Measurements from ENCODE around the gene MSH5. TPM values are rescaled to one million over a fixed set of nuclear protein-coding genes. Genes with fewer than 3 reads are reported as not detected.

MSH5 gene
- total and polyA plus RNA-seq, 9 of the 15 experiments (the other 6 are each of a cell fraction or from before 2014, with no cell fraction given) = 12.5 to 104 (median 46.6) TPM

GRCh38 chr6:31729515-31729978 is 10.3 kb upstream of the MSH5 start (continued):
- TF ChIP-seq NKRF (IDR thresholded peaks at IDR 0.05; ENCODE audit: borderline replicate concordance) = peak; percentile 97
- TF ChIP-seq SAP30 (IDR thresholded peaks at IDR 0.05; ENCODE audit: borderline replicate concordance, insufficient read depth, low read depth, low read length, poor library complexity, severe bottlenecking) = peak; percentile 93
- TF ChIP-seq SLC30A9 (CRISPR knock-in tag; IDR thresholded peaks at IDR 0.05) = 0 out of 2 replicates have a peak, but pooled peaks have one; percentile 16
- TF ChIP-seq PTBP1 (IDR thresholded peaks at IDR 0.05; ENCODE audit: low read depth, low read length) = peak; percentile 20; the same call in 1 of the 2 replicates
- TF ChIP-seq FOXJ2 (tag; IDR thresholded peaks at IDR 0.05) = peak; percentile 49; the same call in 1 of the 2 replicates
- TF ChIP-seq HNRNPL (IDR thresholded peaks at IDR 0.05; ENCODE audit: low read depth, low read length) = no peak
- TF ChIP-seq ZBTB9 (CRISPR knock-in tag; IDR thresholded peaks at IDR 0.05) = no peak
- TF ChIP-seq KAT8 (IDR thresholded peaks at IDR 0.05; ENCODE audit: low read depth) = no peak
- 0 out of 2 replicates have a peak, but pooled peaks have one; percentile 17 for TF ChIP-seq ZKSCAN1 (IDR thresholded peaks at IDR 0.05; ENCODE audit: low read depth, low read length)
- TF ChIP-seq HDAC2 (IDR thresholded peaks at IDR 0.05) = peak; percentile 97
- 0 out of 2 replicates have a peak, but pooled peaks have one; percentile 46 for TF ChIP-seq KLF1 (tag; IDR thresholded peaks at IDR 0.05)
- TF ChIP-seq HDAC1 (IDR thresholded peaks at IDR 0.05) = peak in 1 of 2 experiments; percentile 92; a peak in 2 of 4 replicates
- TF ChIP-seq MAX (CRISPR knock-in tag; IDR thresholded peaks at IDR 0.05) = peak; percentile 62; the same call in 1 of the 2 replicates
- peak; percentile 99 for TF ChIP-seq DEAF1 (CRISPR knock-in tag; IDR thresholded peaks at IDR 0.05)
- TF ChIP-seq PHF8 (IDR thresholded peaks at IDR 0.05; ENCODE audit: borderline replicate concordance, low read length) = peak; percentile 48; the same call in 1 of the 2 replicates
- no peak for TF ChIP-seq MYBL2 (IDR thresholded peaks at IDR 0.05; ENCODE audit: low read depth)
- TF ChIP-seq MYBL2 (CRISPR knock-in tag; IDR thresholded peaks at IDR 0.05; ENCODE audit: borderline replicate concordance) = no peak
- TF ChIP-seq TAF15 (IDR thresholded peaks at IDR 0.05; ENCODE audit: low read depth, low read length) = 0 out of 2 replicates have a peak, but pooled peaks have one; percentile 9
- TF ChIP-seq ZNF311 (CRISPR knock-in tag; IDR thresholded peaks at IDR 0.05) = no peak
- TF ChIP-seq CXXC5 (CRISPR knock-in tag; IDR thresholded peaks at IDR 0.05) = peak; percentile 54; the same call in 1 of the 2 replicates
- TF ChIP-seq ZSCAN32 (CRISPR knock-in tag; IDR thresholded peaks at IDR 0.05) = peak; percentile 32; the same call in 1 of the 2 replicates
- TF ChIP-seq SIN3A (IDR thresholded peaks at IDR 0.05; ENCODE audit: borderline replicate concordance in 2 of 2, control insufficient read depth in 1 of 2, low read depth in 2 of 2, low read length in 2 of 2) = peak in 1 of 2 experiments; percentile 99; a peak in 2 of 4 replicates
